GM23338 (cell line): ENCODE results near the gene PTPRB. TPM values are rescaled to one million over a fixed set of nuclear protein-coding genes. Genes with fewer than 3 reads are reported as not detected.

Experiments used
- ATAC-seq: fragments of 200-7000 bp; cut with Tn5 transposase; 3 replicates; pipeline ENCODE4 v1.9.1; 2020
- DNase-seq: peaks from one replicate; pipeline ENCODE4 v3.0.0-alpha.2; 2015; ENCODE audit warnings: low spot score
- H2AFZ ChIP-seq: fragments of 200-600 bp; sonication (generic); 2 replicates; pipeline ENCODE4 v1.8.0; 2016; ENCODE audit warnings: antibody characterized with exemption, mild to moderate bottlenecking, moderate library complexity
- H3F3A ChIP-seq: fragments of 200-600 bp; sonication (generic); replicated peaks from 2 replicates; pipeline ENCODE4 v1.8.0; 2017; ENCODE audit warnings: antibody characterized with exemption, mixed run types, low read depth
- H3K27ac ChIP-seq: fragments of 200-600 bp; sonication (generic); 2 replicates; pipeline ENCODE4 v1.6.1; 2016; ENCODE audit warnings: low read depth
- H3K27me3 ChIP-seq: fragments of 200-600 bp; sonication (generic); 2 replicates; pipeline ENCODE4 v1.8.0; 2016; ENCODE audit warnings: mild to moderate bottlenecking, mixed run types, moderate library complexity; ENCODE audit not compliant: insufficient read depth
- H3K36me3 ChIP-seq: fragments of 200-600 bp; sonication (generic); 2 replicates; pipeline ENCODE4 v1.8.0; 2016; ENCODE audit warnings: mild to moderate bottlenecking; ENCODE audit not compliant: insufficient read depth
- H3K4me1 ChIP-seq: fragments of 200-600 bp; sonication (generic); 2 replicates; pipeline ENCODE4 v1.8.0; 2016; ENCODE audit warnings: mild to moderate bottlenecking, moderate library complexity; ENCODE audit not compliant: insufficient read depth
- H3K4me2 ChIP-seq: fragments of 200-600 bp; sonication (generic); 2 replicates; pipeline ENCODE4 v1.7.1; 2017; ENCODE audit warnings: mixed run types
- H3K4me3 ChIP-seq: fragments of 200-600 bp; sonication (generic); 2 replicates; pipeline ENCODE4 v1.6.1; 2016; ENCODE audit warnings: mixed run types
- H3K79me2 ChIP-seq: fragments of 200-600 bp; sonication (generic); replicated peaks from 2 replicates; pipeline ENCODE4 v1.8.0; 2017; ENCODE audit warnings: mild to moderate bottlenecking; ENCODE audit not compliant: insufficient read depth
- H3K9me2 ChIP-seq: fragments of 200-600 bp; sonication (generic); 2 replicates; pipeline ENCODE4 v1.8.0; 2017; ENCODE audit not compliant: insufficient read depth
- H4K20me1 ChIP-seq: fragments of 200-600 bp; sonication (generic); replicated peaks from 2 replicates; pipeline ENCODE4 v1.8.0; 2017; ENCODE audit warnings: mild to moderate bottlenecking; ENCODE audit not compliant: insufficient read depth
- H3K27ac Mint-ChIP-seq: 2 replicates; pipeline ENCODE4 v1.8.0; 2020; ENCODE audit warnings: inconsistent platforms, mild to moderate bottlenecking, moderate library complexity, mixed read lengths
- H3K27me3 Mint-ChIP-seq: 3 replicates; pipeline ENCODE4 v1.8.0; 2022; ENCODE audit warnings: low read depth, mild to moderate bottlenecking, moderate library complexity, mixed read lengths, inconsistent platforms; ENCODE audit not compliant: insufficient read depth, poor library complexity
- H3K36me3 Mint-ChIP-seq: 3 replicates; pipeline ENCODE4 v1.8.0; 2021; ENCODE audit warnings: low read depth, mild to moderate bottlenecking, inconsistent platforms, moderate library complexity, mixed read lengths
- H3K4me1 Mint-ChIP-seq: 3 replicates; pipeline ENCODE4 v1.8.0; 2020; ENCODE audit warnings: mild to moderate bottlenecking, inconsistent platforms, mixed read lengths
- H3K4me3 Mint-ChIP-seq: 3 replicates; pipeline ENCODE4 v1.8.0; 2021; ENCODE audit warnings: moderate library complexity, mild to moderate bottlenecking, inconsistent platforms, mixed read lengths
- H3K9me3 Mint-ChIP-seq: 3 replicates; pipeline ENCODE4 v1.8.0; 2020; ENCODE audit warnings: moderate library complexity, mild to moderate bottlenecking, inconsistent platforms, mixed read lengths
- CREB1 ChIP-seq: fragments of 250-450 bp; sonication (Bioruptor Pico); IDR thresholded peaks from 2 replicates; pipeline ENCODE4 v1.5.0; 2020; ENCODE audit warnings: low read depth, mild to moderate bottlenecking, moderate library complexity
- EZH2 ChIP-seq: fragments of 200-600 bp; sonication (generic); IDR thresholded peaks from one replicate; pipeline ENCODE4 v1.8.0; 2017; ENCODE audit warnings: antibody characterized with exemption, mild to moderate bottlenecking, low read depth; ENCODE audit not compliant: unreplicated experiment
- STAT1 ChIP-seq: IDR thresholded peaks from one replicate; pipeline ENCODE4 v1.6.1; 2016; ENCODE audit warnings: antibody characterized with exemption; ENCODE audit not compliant: unreplicated experiment
- ZNF114 ChIP-seq: fragments of 250-450 bp; sonication (Bioruptor Pico); IDR thresholded peaks from 2 replicates; pipeline ENCODE4 v1.5.0; 2020; ENCODE audit warnings: mild to moderate bottlenecking, moderate library complexity
- ZNF331 ChIP-seq: fragments of 250-450 bp; sonication (Bioruptor Pico); IDR thresholded peaks from 2 replicates; pipeline ENCODE4 v1.5.0; 2020; ENCODE audit warnings: low read depth, mild to moderate bottlenecking, moderate library complexity
- ZNF462 ChIP-seq: fragments of 250-450 bp; sonication (Bioruptor Pico); IDR thresholded peaks from 2 replicates; pipeline ENCODE4 v1.5.0; 2020; ENCODE audit warnings: mild to moderate bottlenecking, moderate library complexity
- polyA plus RNA-seq: library from polyadenylated mRNA; unstranded; fragments of >200 nt; fragmentation: Nextera tagmentation; extraction: Ambion mirVana; gene quantifications from 2 replicates; pipeline ENCODE4 v1.2.1, GENCODE V29; 2016
- total RNA-seq: library from RNA; depleted of rRNA; stranded (reverse); fragments of >200 nt; shearing (Covaris generic); gene quantifications from 2 replicates; pipeline ENCODE4 v1.2.3, GENCODE V29; 2014
- TF ChIP-seq, protein P1 (sequence below), 2 experiments: fragments of 200-600 bp in 1 of 2; sonication (generic) in 1 of 2; conservative IDR thresholded peaks; 2 replicates each; pipeline versions ENCODE4 v1.5.1 to v1.6.1; 2016 to 2017; ENCODE audit warnings: antibody characterized with exemption in 2 of 2, low read depth in 2 of 2, mild to moderate bottlenecking in 2 of 2, moderate library complexity in 1 of 2

PTPRB gene
- total and polyA plus RNA-seq, 2 experiments from 2014 or later = 0.13 to 1.7 TPM

DNA sequence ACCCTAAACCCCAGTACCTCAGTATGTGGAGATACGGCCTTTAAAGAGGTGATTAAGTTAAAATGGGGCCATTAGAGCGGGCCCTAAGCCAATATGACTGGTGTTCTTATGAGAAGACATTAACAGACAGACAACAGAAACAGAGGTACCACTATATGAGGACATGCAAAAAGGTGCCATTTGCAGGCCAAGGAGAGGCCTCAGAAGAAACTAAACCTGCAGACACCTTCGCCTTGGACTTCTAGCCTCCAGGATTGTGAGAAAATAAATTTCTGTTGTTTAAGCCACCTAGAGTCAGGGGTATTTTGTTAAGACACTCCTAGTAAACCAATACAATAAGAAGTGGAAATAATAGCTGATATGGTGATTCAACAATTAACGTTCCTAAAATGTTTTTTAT is 32.6 kb downstream of the PTPRB start:
- Histone ChIP-seq H3K9me2 (no peaks in the 10 kb centered on the region), H3K27ac (no peak overlapping the region), H3F3A (no peaks in the 10 kb centered on the region), H3K79me2 (no peaks in the 10 kb centered on the region), H3K36me3 (no peaks in the 10 kb centered on the region), H2AFZ (no peak overlapping the region), H3K4me3 (no peak overlapping the region), H3K27me3 (peaks cover 21% of the 10 kb centered on the region), H3K4me1 (peaks cover 4% of the 10 kb centered on the region; the same call in 1 of the 2 replicates), H4K20me1 (no peaks in the 10 kb centered on the region), H3K4me2 (no peak overlapping the region)
- no peak for DNase-seq
- Mint-ChIP-seq H3K27ac (no peak overlapping the region), H3K4me1 (peaks cover 3% of the 10 kb centered on the region; the same call in 2 of the 3 replicates), H3K4me3 (no peak overlapping the region), H3K27me3 (peaks cover 13% of the 10 kb centered on the region), H3K9me3 (peaks cover 6% of the 10 kb centered on the region; the same call in 2 of the 3 replicates), H3K36me3 (no peaks in the 10 kb centered on the region; the same call in 2 of the 3 replicates)
- no peak for ATAC-seq
- TF ChIP-seq EZH2 = no peak
- TF ChIP-seq, protein P1, sequence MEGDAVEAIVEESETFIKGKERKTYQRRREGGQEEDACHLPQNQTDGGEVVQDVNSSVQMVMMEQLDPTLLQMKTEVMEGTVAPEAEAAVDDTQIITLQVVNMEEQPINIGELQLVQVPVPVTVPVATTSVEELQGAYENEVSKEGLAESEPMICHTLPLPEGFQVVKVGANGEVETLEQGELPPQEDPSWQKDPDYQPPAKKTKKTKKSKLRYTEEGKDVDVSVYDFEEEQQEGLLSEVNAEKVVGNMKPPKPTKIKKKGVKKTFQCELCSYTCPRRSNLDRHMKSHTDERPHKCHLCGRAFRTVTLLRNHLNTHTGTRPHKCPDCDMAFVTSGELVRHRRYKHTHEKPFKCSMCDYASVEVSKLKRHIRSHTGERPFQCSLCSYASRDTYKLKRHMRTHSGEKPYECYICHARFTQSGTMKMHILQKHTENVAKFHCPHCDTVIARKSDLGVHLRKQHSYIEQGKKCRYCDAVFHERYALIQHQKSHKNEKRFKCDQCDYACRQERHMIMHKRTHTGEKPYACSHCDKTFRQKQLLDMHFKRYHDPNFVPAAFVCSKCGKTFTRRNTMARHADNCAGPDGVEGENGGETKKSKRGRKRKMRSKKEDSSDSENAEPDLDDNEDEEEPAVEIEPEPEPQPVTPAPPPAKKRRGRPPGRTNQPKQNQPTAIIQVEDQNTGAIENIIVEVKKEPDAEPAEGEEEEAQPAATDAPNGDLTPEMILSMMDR (conservative IDR thresholded peaks at IDR 0.05; ENCODE audit: low read depth in 2 of 2) = no peak
- TF ChIP-seq ZNF331 (CRISPR knock-in tag) = no peak

DNA sequence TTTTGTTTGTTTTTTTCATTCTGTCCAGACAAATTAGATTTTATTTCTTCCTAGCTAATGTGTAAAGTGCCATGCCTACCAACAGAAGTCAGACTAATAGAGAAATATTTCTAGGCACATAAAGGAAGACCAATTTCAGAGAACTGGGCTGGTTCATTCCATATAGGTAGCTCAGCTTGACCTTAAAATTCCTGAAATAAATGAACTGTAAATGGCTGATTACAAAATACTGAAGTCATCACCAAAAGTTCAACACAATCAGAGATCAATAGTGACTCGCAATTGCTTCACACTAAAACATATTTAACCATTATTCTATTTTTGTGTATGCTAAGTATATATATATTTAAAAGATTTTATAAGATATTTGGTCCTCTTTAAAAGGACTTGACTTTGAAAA is 34.2 kb downstream of the PTPRB start:
- Mint-ChIP-seq H3K27ac (no peak overlapping the region), H3K36me3 (no peaks in the 10 kb centered on the region; the same call in 2 of the 3 replicates), H3K27me3 (peaks cover 1% of the 10 kb centered on the region), H3K4me3 (no peak overlapping the region), H3K9me3 (peaks cover 6% of the 10 kb centered on the region; the same call in 2 of the 3 replicates), H3K4me1 (no peaks in the 10 kb centered on the region)
- Histone ChIP-seq H3K9me2 (no peaks in the 10 kb centered on the region), H3F3A (no peaks in the 10 kb centered on the region), H2AFZ (no peak overlapping the region), H3K27ac (no peak overlapping the region), H3K79me2 (no peaks in the 10 kb centered on the region), H3K4me2 (no peak overlapping the region), H3K36me3 (no peaks in the 10 kb centered on the region), H3K27me3 (peaks cover 4% of the 10 kb centered on the region; the same call in 1 of the 2 replicates), H3K4me1 (no peaks in the 10 kb centered on the region), H4K20me1 (no peaks in the 10 kb centered on the region), H3K4me3 (no peak overlapping the region)
- TF ChIP-seq EZH2 (no peak), ZNF114 (CRISPR knock-in tag) (no peak), STAT1 (no peak), ZNF462 (CRISPR knock-in tag) (no peak), CREB1 (CRISPR knock-in tag) (no peak)
- TF ChIP-seq, protein P1 (conservative IDR thresholded peaks at IDR 0.05; ENCODE audit: low read depth in 2 of 2) = no peak
- DNase-seq (no peak), ATAC-seq (no peak)
